HepG2 (cell line): ENCODE results near the gene ATG4A. TPM values are rescaled to one million over a fixed set of nuclear protein-coding genes. Genes with fewer than 3 reads are reported as not detected.

Experiments used
- ATAC-seq: fragments of 200-7000 bp; cut with Tn5 transposase; 3 replicates; pipeline ENCODE4 v1.9.1; 2020; ENCODE audit warnings: mild to moderate bottlenecking, moderate library complexity
- BruUV-seq: library from RNA; stranded (reverse); fragments of 400-500 nt; replicated peaks from 2 replicates; lab custom pipeline; 2021; lab: Mats Ljungman, UMichigan
- CTCF ChIA-PET: fragments of 300-600 bp; formaldehyde crosslinking; extraction: SDS; loops from one replicate; lab custom pipeline; 2021; ENCODE audit warnings: low total read pairs, inconsistent platforms, low intra/inter-chr PET ratio; lab: Yijun Ruan, JAX
- POLR2A ChIA-PET: fragments of 350-600 bp; sonication (Branson Sonifier 250); formaldehyde crosslinking; loops from one replicate; lab custom pipeline; 2020; ENCODE audit warnings: antibody characterized with exemption, inconsistent platforms; lab: Yijun Ruan, JAX
- DNase-seq: peaks from one replicate; pipeline ENCODE4 v3.0.0-alpha.2; 2015; ENCODE audit warnings: low spot score
- FAIRE-seq: peaks from 3 replicates; lab custom pipeline; 2011; peaks lifted over from hg19 to GRCh38; lab: Jason Lieb, UNC
- H2AFZ ChIP-seq: one replicate; pipeline ENCODE4 v1.6.1; 2011; ENCODE audit warnings: low read length, inconsistent platforms
- H3K27ac ChIP-seq: fragments of 300-600 bp; 3 replicates; pipeline ENCODE4 v1.8.0; 2011; ENCODE audit warnings: mixed run types, mild to moderate bottlenecking, mixed read lengths, low read length, inconsistent platforms; ENCODE audit not compliant: insufficient read depth; ENCODE audit errors: extremely low read length
- H3K27me3 ChIP-seq, 2 experiments: fragments of 200-600 bp in 1 of 2; 2 replicates in 1 of 2; 3 replicates in 1 of 2; pipeline versions ENCODE4 v1.6.0 to v1.8.0; 2011; ENCODE audit warnings: low read length in 2 of 2, mild to moderate bottlenecking in 2 of 2, moderate library complexity in 2 of 2, inconsistent platforms in 1 of 2; ENCODE audit not compliant: insufficient read depth in 2 of 2, control insufficient read depth in 1 of 2
- H3K36me3 ChIP-seq, 2 experiments: fragments of 200-600 bp in 1 of 2; replicated peaks in 1 of 2; 2 replicates in 1 of 2; 3 replicates in 1 of 2; pipeline versions ENCODE4 v1.5.1 to v1.8.0; 2011; ENCODE audit warnings: low read length in 2 of 2, inconsistent platforms in 1 of 2; ENCODE audit not compliant: insufficient read depth in 2 of 2, control insufficient read depth in 1 of 2
- H3K4me1 ChIP-seq: 2 replicates; pipeline ENCODE4 v1.5.1; 2012; ENCODE audit warnings: low read length, inconsistent platforms; ENCODE audit not compliant: insufficient read depth
- H3K4me2 ChIP-seq: 2 replicates; pipeline ENCODE4 v1.6.0; 2011; ENCODE audit warnings: low read depth, low read length, inconsistent platforms
- H3K4me3 ChIP-seq, 3 experiments: fragments of 200-600 bp in 1 of 3; sonication (generic), shearing (Covaris generic) in 1 of 3; replicated peaks in 1 of 3; 2 replicates each; pipeline ENCODE4 v1.5.1; 2011 to 2016; ENCODE audit warnings: low read length in 3 of 3, inconsistent platforms in 2 of 3, low read depth in 2 of 3, mild to moderate bottlenecking in 2 of 3, control low read depth in 1 of 3, mixed read lengths in 1 of 3; ENCODE audit not compliant: insufficient read depth in 1 of 3
- H3K79me2 ChIP-seq: one replicate; pipeline ENCODE4 v1.6.1; 2011; ENCODE audit warnings: low read length, inconsistent platforms; ENCODE audit not compliant: insufficient read depth
- H3K9ac ChIP-seq: 2 replicates; pipeline ENCODE4 v1.6.0; 2011; ENCODE audit warnings: mild to moderate bottlenecking, low read depth, low read length, inconsistent platforms; ENCODE audit not compliant: insufficient read depth
- H3K9me3 ChIP-seq: 2 replicates; pipeline ENCODE4 v1.5.1; 2012; ENCODE audit warnings: mild to moderate bottlenecking, low read length
- H4K20me1 ChIP-seq: 2 replicates; pipeline ENCODE4 v1.6.0; 2011; ENCODE audit warnings: inconsistent platforms, mild to moderate bottlenecking, low read length, moderate library complexity; ENCODE audit not compliant: insufficient read depth
- CREM ChIP-seq, 2 experiments: sonication (generic) in 1 of 2; formaldehyde crosslinking in 1 of 2; IDR thresholded peaks; 2 replicates each; pipeline versions ENCODE4 v1.4.0 to v1.6.1; 2016 to 2020; ENCODE audit warnings: antibody characterized with exemption in 1 of 2, mild to moderate bottlenecking in 1 of 2, missing genetic modification reagents in 1 of 2
- GATAD2A ChIP-seq: IDR thresholded peaks from 2 replicates; pipeline ENCODE4 v1.6.1; 2016
- NFIC ChIP-seq: IDR thresholded peaks from 2 replicates; pipeline ENCODE4 v1.6.1; 2012; ENCODE audit warnings: mild to moderate bottlenecking, low read length, inconsistent platforms
- POLR2AphosphoS2 ChIP-seq: IDR thresholded peaks from 2 replicates; pipeline ENCODE4 v1.6.1; 2011; ENCODE audit warnings: low read depth, low read length, improper control_type of control experiment
- THYN1 ChIP-seq: sonication (generic); formaldehyde crosslinking; IDR thresholded peaks from 2 replicates; pipeline ENCODE4 v1.8.1; 2023; ENCODE audit warnings: low read depth, mild to moderate bottlenecking, moderate library complexity, missing genetic modification reagents, borderline replicate concordance
- TOE1 ChIP-seq: sonication (generic); formaldehyde crosslinking; IDR thresholded peaks from 2 replicates; pipeline ENCODE4 v1.4.0; 2020; ENCODE audit warnings: mild to moderate bottlenecking, missing genetic modification reagents
- ZNF646 ChIP-seq: sonication (generic); formaldehyde crosslinking; IDR thresholded peaks from 2 replicates; pipeline ENCODE4 v1.9.0; 2021; ENCODE audit warnings: mild to moderate bottlenecking, missing genetic modification reagents
- ZNF652 ChIP-seq: IDR thresholded peaks from 2 replicates; pipeline ENCODE4 v1.6.1; 2016; ENCODE audit warnings: low read depth, borderline replicate concordance
- ZNF839 ChIP-seq: sonication (generic); formaldehyde crosslinking; IDR thresholded peaks from 2 replicates; pipeline ENCODE4 v1.4.0; 2020; ENCODE audit warnings: missing genetic modification reagents, mild to moderate bottlenecking, borderline replicate concordance
- WGBS: methylation state at CpG from one replicate; pipeline ENCODE4 v1.1.6; 2017; ENCODE audit warnings: low lambda C conversion rate; 5-methylcytosine and 5-hydroxymethylcytosine counted together
- in situ Hi-C: cut with HindIII; loops from 2 replicates; pipeline ENCODE4 v1.10.0; 2017; ENCODE audit warnings: low pct_unique_long_range_greater_than_20kb; ENCODE audit not compliant: extremely low pct_ligation_motif_present
- intact Hi-C: fragments of 100-400 bp; cut with micrococcal nuclease; formaldehyde crosslinking; loops from one replicate; pipeline ENCODE4 v1.10.0; 2022; ENCODE audit not compliant: unreplicated experiment
- polyA plus RNA-seq, 8 experiments: library from polyadenylated mRNA; depleted of rRNA in 3 of 8; stranded (reverse) in 7 of 8; unstranded in 1 of 8; fragments of >200 nt; fragmentation: Illumina TruSeq in 4 of 8; extraction: Trizol in 4 of 8; gene quantifications; 2 replicates each; pipeline versions ENCODE4 v1.2.1 to v1.2.3, GENCODE V29; 2011 to 2016; ENCODE audit warnings: low read depth in 4 of 8, missing spikeins in 1 of 8, mixed read lengths in 1 of 8; ENCODE audit not compliant: insufficient read depth in 1 of 8
- total RNA-seq, 5 experiments: library from RNA; depleted of rRNA; stranded (reverse); fragments of >200 nt; fragmentation: Illumina TruSeq; extraction: Trizol; gene quantifications; 2 replicates each; pipeline ENCODE4 v1.2.3, GENCODE V29; 2016; ENCODE audit warnings: low read depth in 1 of 5

Gene ATG4A
- total and polyA plus RNA-seq, 2 of the 13 experiments (the other 11 are each of a cell fraction or from before 2014, with no cell fraction given), result 3.3 to 6.3 TPM

- no peak for ATAC-seq
- Histone ChIP-seq H3K9me3 (no peaks in the 10 kb centered on the region), H3K27me3 (no peaks in the 10 kb centered on the region), H3K4me1 (no peaks in the 10 kb centered on the region), H3K9ac (no peak overlapping the region), H2AFZ (no peak overlapping the region), H3K36me3 (0 out of 5 replicates have a peak, but pooled peaks cover 0 to 6% of the 10 kb centered on the region in 2 experiments), H3K4me2 (no peak overlapping the region), H3K4me3 (no peak overlapping the region), H4K20me1 (no peaks in the 10 kb centered on the region), H3K27ac (no peak overlapping the region), H3K79me2 (no peaks in the 10 kb centered on the region)
- in situ Hi-C loops (no loop called here), intact Hi-C loops (no loop called here)
- BruUV-seq, result no TSS peak
- CTCF ChIA-PET, result no interaction called here
- TF ChIP-seq ZNF652 (CRISPR knock-in tag) (no peak), NFIC (no peak), ZNF646 (CRISPR knock-in tag) (no peak), THYN1 (CRISPR knock-in tag) (no peak), POLR2AphosphoS2 (no peak), GATAD2A (CRISPR knock-in tag) (no peak), ZNF839 (CRISPR knock-in tag) (no peak), CREM (IDR thresholded peaks at IDR 0.05) (no peak), CREM (CRISPR knock-in tag; IDR thresholded peaks at IDR 0.05) (no peak), TOE1 (CRISPR knock-in tag) (no peak)
- POLR2A ChIA-PET, result no interaction called here
- no peak for FAIRE-seq
- 50% methylated on average over 2 of the region's 2 CpGs for WGBS
- no peak for DNase-seq
Measured at GRCh38 chrX:108081110-108081509, 10.5 kb upstream of the ATG4A start.
